Vagina (tissue), 2 donors: Measurements from ENCODE around the gene TENM4. TPM values are rescaled to one million over a fixed set of nuclear protein-coding genes. Genes with fewer than 3 reads are reported as not detected.

Experiments
- DNase-seq, 2 donors: peaks; one replicate each; pipeline ENCODE4 v3.0.0-alpha.2; 2017; ENCODE audit errors: extremely low spot score in 2 of 2
- H3K27ac ChIP-seq: fragments of 200-600 bp; sonication (generic); one replicate; pipeline ENCODE4 v1.5.1; 2019
- H3K27me3 ChIP-seq: fragments of 200-600 bp; sonication (generic); one replicate; pipeline ENCODE4 v1.5.1; 2019
- H3K36me3 ChIP-seq, 2 donors: fragments of 200-600 bp; sonication (generic); one replicate each; pipeline ENCODE4 v1.5.1; 2017 to 2019
- H3K4me1 ChIP-seq: fragments of 200-600 bp; sonication (generic); one replicate; pipeline ENCODE4 v1.5.1; 2019
- H3K4me3 ChIP-seq, 2 donors: fragments of 200-600 bp; sonication (generic); 1 replicate in 1 of 2; 2 replicates in 1 of 2; pipeline ENCODE4 v1.5.1; 2016 to 2019
- H3K9me3 ChIP-seq: fragments of 200-600 bp; sonication (generic); one replicate; pipeline ENCODE4 v1.5.1; 2019
- CTCF ChIP-seq, 3 experiments: fragments of 450-650 bp in 2 of 3; fragments of 200-600 bp in 1 of 3; sonication (generic) in 1 of 3; IDR thresholded peaks; one replicate each; pipeline ENCODE4 v1.5.1; 2017 to 2019; ENCODE audit warnings: antibody characterized with exemption in 3 of 3, mild to moderate bottlenecking in 2 of 3, moderate library complexity in 2 of 3
- POLR2A ChIP-seq, 2 donors: fragments of 450-650 bp; IDR thresholded peaks; one replicate each; pipeline ENCODE4 v1.6.1; 2017; ENCODE audit warnings: antibody characterized with exemption in 2 of 2, mild to moderate bottlenecking in 2 of 2, moderate library complexity in 2 of 2
- POLR2AphosphoS5 ChIP-seq, 2 donors: sonication (generic); formaldehyde crosslinking; IDR thresholded peaks; one replicate each; pipeline ENCODE4 v1.9.0; 2017; ENCODE audit warnings: antibody characterized with exemption in 2 of 2, mild to moderate bottlenecking in 2 of 2, low read depth in 1 of 2; ENCODE audit not compliant: insufficient read depth in 1 of 2
- intact Hi-C: fragments of 100-400 bp; cut with DNase I; formaldehyde crosslinking; loops from one replicate; pipeline ENCODE4 v1.15.1; 2023
- total RNA-seq: library from RNA; depleted of rRNA; stranded (reverse); fragments of >200 nt; gene quantifications from one replicate; pipeline ENCODE4 v1.2.3, GENCODE V29; 2016

Gene TENM4
- total RNA-seq, 1 donor from 2014 or later = 12.5 TPM

GRCh38 chr11:78768345-78768744 is 672.5 kb downstream of the TENM4 start:
- TF ChIP-seq POLR2AphosphoS5 (IDR thresholded peaks at IDR 0.05; ENCODE audit: insufficient read depth in 1 of 2, low read depth in 1 of 2) = no peak
- TF ChIP-seq POLR2A (IDR thresholded peaks at IDR 0.05) = no peak
- TF ChIP-seq CTCF (IDR thresholded peaks at IDR 0.05) = no peak
- Histone ChIP-seq H3K4me1 (no peaks in the 10 kb centered on the region), H3K27me3 (no peaks in the 10 kb centered on the region), H3K36me3 (no peaks in the 10 kb centered on the region), H3K4me3 (no peak overlapping the region), H3K27ac (no peak overlapping the region), H3K9me3 (no peaks in the 10 kb centered on the region)
- intact Hi-C loops = no loop called here
- DNase-seq = no peak

GRCh38 chr11:78767027-78767932 is 673.5 kb downstream of the TENM4 start:
- Histone ChIP-seq H3K4me3 (no peak overlapping the region), H3K27me3 (no peaks in the 10 kb centered on the region), H3K4me1 (no peaks in the 10 kb centered on the region), H3K36me3 (no peaks in the 10 kb centered on the region), H3K27ac (no peak overlapping the region), H3K9me3 (no peaks in the 10 kb centered on the region)
- no peak for DNase-seq
- no peak for TF ChIP-seq CTCF (IDR thresholded peaks at IDR 0.05)
- no peak for TF ChIP-seq POLR2A (IDR thresholded peaks at IDR 0.05)
- TF ChIP-seq POLR2AphosphoS5 (IDR thresholded peaks at IDR 0.05; ENCODE audit: insufficient read depth in 1 of 2, low read depth in 1 of 2) = no peak
- intact Hi-C loops = no loop called here

- Histone ChIP-seq H3K4me1 (no peaks in the 10 kb centered on the region), H3K27ac (no peak overlapping the region)
- intact Hi-C loops = no loop called here
Measured at GRCh38 chr11:78764946-78765345, 675.9 kb downstream of the TENM4 start.

GRCh38 chr11:78763664-78764063 is 677.2 kb downstream of the TENM4 start:
- H3K4me3 ChIP-seq = no peak overlapping the region
- H3K4me1 ChIP-seq = no peaks in the 10 kb centered on the region
- intact Hi-C loops = no loop called here
- H3K27ac ChIP-seq = no peak overlapping the region
- H3K9me3 ChIP-seq = no peaks in the 10 kb centered on the region
- TF ChIP-seq POLR2AphosphoS5 (IDR thresholded peaks at IDR 0.05; ENCODE audit: insufficient read depth in 1 of 2, low read depth in 1 of 2) (no peak), CTCF (IDR thresholded peaks at IDR 0.05) (no peak), POLR2A (IDR thresholded peaks at IDR 0.05) (no peak)
- no peak for DNase-seq
- H3K27me3 ChIP-seq = no peaks in the 10 kb centered on the region
- H3K36me3 ChIP-seq = no peaks in the 10 kb centered on the region

More at GRCh38 chr11:78764946-78765345, 675.9 kb downstream of the TENM4 start:
- TF ChIP-seq CTCF (IDR thresholded peaks at IDR 0.05) (no peak), POLR2A (IDR thresholded peaks at IDR 0.05) (no peak), POLR2AphosphoS5 (IDR thresholded peaks at IDR 0.05; ENCODE audit: insufficient read depth in 1 of 2, low read depth in 1 of 2) (no peak)
- H3K9me3 ChIP-seq = no peaks in the 10 kb centered on the region
- DNase-seq = no peak
- H3K36me3 ChIP-seq = no peaks in the 10 kb centered on the region
- no peak overlapping the region for H3K4me3 ChIP-seq
- H3K27me3 ChIP-seq = no peaks in the 10 kb centered on the region

- DNase-seq = no peak
- intact Hi-C loops = no loop called here
- no peak overlapping the region for H3K27ac ChIP-seq
- no peaks in the 10 kb centered on the region for H3K36me3 ChIP-seq
- TF ChIP-seq POLR2A (IDR thresholded peaks at IDR 0.05) = no peak
- TF ChIP-seq CTCF (IDR thresholded peaks at IDR 0.05) = no peak
- no peak for TF ChIP-seq POLR2AphosphoS5 (IDR thresholded peaks at IDR 0.05; ENCODE audit: insufficient read depth in 1 of 2, low read depth in 1 of 2)
- no peaks in the 10 kb centered on the region for H3K9me3 ChIP-seq
- H3K27me3 ChIP-seq = no peaks in the 10 kb centered on the region
- H3K4me3 ChIP-seq = no peak overlapping the region
- no peaks in the 10 kb centered on the region for H3K4me1 ChIP-seq
Measured at GRCh38 chr11:78762105-78762504, 678.7 kb downstream of the TENM4 start.
